Diencephalon (tissue), 1 donor: Measurements from ENCODE around the gene ARVCF. TPM values are rescaled to one million over a fixed set of nuclear protein-coding genes. Genes with fewer than 3 reads are reported as not detected.

Experiments
- small RNA-seq: library from RNA; depleted of rRNA; stranded (forward); fragments of <200 nt; gene quantifications from one replicate; pipeline ENCODE3, GENCODE V24; 2014
- total RNA-seq: library from RNA; depleted of rRNA; stranded (reverse); fragments of >200 nt; gene quantifications from one replicate; pipeline ENCODE4 v1.2.3, GENCODE V29; 2014

Gene ARVCF, protein sequence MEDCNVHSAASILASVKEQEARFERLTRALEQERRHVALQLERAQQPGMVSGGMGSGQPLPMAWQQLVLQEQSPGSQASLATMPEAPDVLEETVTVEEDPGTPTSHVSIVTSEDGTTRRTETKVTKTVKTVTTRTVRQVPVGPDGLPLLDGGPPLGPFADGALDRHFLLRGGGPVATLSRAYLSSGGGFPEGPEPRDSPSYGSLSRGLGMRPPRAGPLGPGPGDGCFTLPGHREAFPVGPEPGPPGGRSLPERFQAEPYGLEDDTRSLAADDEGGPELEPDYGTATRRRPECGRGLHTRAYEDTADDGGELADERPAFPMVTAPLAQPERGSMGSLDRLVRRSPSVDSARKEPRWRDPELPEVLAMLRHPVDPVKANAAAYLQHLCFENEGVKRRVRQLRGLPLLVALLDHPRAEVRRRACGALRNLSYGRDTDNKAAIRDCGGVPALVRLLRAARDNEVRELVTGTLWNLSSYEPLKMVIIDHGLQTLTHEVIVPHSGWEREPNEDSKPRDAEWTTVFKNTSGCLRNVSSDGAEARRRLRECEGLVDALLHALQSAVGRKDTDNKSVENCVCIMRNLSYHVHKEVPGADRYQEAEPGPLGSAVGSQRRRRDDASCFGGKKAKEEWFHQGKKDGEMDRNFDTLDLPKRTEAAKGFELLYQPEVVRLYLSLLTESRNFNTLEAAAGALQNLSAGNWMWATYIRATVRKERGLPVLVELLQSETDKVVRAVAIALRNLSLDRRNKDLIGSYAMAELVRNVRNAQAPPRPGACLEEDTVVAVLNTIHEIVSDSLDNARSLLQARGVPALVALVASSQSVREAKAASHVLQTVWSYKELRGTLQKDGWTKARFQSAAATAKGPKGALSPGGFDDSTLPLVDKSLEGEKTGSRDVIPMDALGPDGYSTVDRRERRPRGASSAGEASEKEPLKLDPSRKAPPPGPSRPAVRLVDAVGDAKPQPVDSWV
- total RNA-seq: 57.9 TPM

DNA sequence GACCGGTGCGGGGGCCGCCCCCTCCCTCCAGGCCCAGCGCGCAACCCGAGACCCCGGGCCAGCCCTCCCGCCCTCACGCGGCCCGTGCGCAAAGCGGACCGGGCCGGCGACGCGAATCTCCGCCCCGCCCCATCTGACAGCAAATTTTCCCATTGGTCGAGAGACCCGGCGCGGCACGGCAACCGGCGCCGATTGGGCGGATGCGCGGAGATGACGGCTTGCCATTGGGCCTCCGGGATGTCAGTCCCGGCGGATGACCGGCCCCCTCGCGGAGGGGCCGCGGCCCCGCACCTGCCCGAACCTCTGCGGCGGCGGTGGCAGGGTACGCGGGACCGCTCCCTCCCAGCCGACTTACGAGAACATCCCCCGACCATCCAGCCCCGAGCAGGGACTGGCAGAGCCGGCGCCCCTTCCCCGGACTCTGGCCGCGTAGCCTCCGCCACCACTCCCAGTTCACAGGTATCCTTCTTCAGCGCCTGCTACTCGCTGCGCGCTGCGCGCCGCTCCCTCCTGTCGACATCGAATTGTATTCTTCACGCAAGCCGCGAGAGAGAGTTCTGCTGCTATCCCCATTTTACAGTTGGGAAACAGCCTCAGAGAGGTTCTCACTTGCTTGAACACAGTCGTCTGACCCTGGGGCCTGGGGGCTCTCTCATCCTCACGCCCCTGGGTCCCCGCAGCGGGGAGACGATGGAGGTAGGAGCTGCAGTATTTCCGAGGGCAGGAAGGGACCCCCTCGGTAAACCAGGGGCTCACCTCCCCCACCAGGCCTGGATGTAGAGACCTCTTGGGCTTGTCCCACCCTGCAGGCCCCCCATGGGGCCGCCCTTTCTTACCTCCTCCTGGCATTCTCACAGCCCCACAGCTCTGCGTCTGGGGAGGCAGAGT is at the start of gene ARVCF:
TSS of gene ARVCF (minus strand) at position 90 of the 888 bp plus-strand sequence. CDS start 26,029 bp downstream, outside the sequence.

DNA sequence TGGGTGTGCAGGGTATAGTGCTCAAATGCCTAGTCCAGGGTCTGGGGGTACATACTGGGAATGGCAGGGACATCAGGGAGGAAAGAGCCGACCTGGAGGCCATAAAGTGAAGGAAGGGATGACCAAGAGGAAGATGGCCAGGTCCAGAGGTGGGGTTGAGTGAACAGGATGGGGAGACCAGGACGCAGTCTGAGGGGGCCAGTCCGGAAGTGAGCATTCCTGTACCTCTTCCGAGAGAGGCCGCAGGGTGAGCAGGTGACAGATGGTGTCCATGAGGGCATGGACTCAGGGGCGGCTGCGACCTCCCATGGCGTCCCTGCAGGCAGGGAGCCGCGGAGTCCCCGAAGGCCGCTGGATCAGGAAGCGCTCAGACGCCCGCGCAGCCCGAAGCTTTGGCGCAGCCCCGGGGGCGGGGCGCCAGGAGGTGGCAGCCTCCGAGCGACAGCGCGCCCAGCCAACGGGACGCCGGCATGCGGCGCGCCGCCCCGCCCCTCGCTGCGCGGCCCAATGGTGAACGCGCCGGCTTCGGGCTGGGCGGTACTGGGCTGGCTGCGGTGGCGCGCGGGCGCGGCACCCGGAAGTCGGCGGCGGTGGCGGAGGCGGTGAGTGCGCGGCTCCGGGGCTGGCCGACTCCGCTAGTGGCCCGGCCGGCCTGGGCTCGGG is 4.0 kb upstream of the ARVCF start, which contains the start of gene TANGO2:
TSS of gene TANGO2 (plus strand) at position 578 of the 663 bp plus-strand sequence. CDS start 15,689 bp downstream, outside the sequence.

DNA sequence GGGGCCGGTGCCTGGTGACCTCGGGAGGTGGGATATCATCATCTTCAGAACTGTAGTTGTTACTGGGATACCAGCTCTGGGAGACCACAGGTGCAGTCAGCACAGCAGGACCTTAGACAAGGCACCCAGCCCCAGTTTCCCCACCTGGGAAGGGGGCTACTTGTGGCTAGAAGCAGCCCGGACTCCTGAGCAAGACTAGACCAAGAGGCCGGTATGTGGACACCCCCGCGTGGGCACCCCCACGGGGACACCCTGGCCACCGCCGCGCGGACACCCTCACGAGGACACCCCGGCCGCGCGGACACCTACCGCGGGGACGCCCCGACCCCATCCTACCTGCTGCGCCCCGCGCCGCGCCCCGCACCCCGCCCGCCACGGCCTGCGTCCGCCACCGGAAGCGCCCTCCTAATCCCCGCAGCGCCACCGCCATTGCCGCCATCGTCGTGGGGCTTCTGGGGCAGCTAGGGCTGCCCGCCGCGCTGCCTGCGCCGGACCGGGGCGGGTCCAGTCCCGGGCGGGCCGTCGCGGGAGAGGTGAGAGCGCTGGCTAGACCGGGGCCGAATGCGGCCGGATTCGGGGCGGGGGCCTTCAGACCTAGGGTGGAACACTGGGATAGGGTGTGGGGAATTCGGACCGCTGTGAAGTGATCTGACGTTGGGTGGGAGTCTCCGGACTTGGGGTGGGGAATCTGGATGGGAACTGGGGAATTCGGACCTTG is 75.1 kb downstream of the ARVCF start, which contains the start of the genes COMT and TXNRD2:
TSS of gene COMT (plus strand) at position 408 of the 718 bp plus-strand sequence. CDS start 20,755 bp downstream, outside the sequence.
TSS of gene TXNRD2 (minus strand) at position 454 of the 718 bp plus-strand sequence. CDS start at position 439, 15 bp downstream.

Small RNA genes within 50 kb of the gene (small RNA-seq; reads per million reads assigned to genes)
- gene MIR185: 3.8 reads per million, percentile 91 among the genes with 10 or more reads in this experiment

Other genes with a start within 250 kb of the ARVCF start
- gene GNB1L, start 161.9 kb downstream of the ARVCF start, total RNA-seq: 2.5 TPM
- 17.5 TPM for gene RTL10, start 161.9 kb downstream of the ARVCF start, total RNA-seq
- gene COMT, start 75.1 kb downstream of the ARVCF start, total RNA-seq: 46.6 TPM
- gene TXNRD2, start 75.0 kb downstream of the ARVCF start, total RNA-seq: 14.1 TPM
- gene TANGO2, start 4.3 kb upstream of the ARVCF start, total RNA-seq: 12.5 TPM
- gene DGCR8, start 63.4 kb upstream of the ARVCF start, total RNA-seq: 31.6 TPM
- gene RANBP1, start 99.3 kb upstream of the ARVCF start, total RNA-seq: 144 TPM
- gene TRMT2A, start 100.4 kb upstream of the ARVCF start, total RNA-seq: 29.3 TPM
- 5.5 TPM for gene ZDHHC8, start 115.0 kb upstream of the ARVCF start, total RNA-seq
- gene CCDC188, start 134.2 kb upstream of the ARVCF start, total RNA-seq: 1.2 TPM